Measurements from ENCODE around the gene CCDC85C.

CCDC85C gene

DNA sequence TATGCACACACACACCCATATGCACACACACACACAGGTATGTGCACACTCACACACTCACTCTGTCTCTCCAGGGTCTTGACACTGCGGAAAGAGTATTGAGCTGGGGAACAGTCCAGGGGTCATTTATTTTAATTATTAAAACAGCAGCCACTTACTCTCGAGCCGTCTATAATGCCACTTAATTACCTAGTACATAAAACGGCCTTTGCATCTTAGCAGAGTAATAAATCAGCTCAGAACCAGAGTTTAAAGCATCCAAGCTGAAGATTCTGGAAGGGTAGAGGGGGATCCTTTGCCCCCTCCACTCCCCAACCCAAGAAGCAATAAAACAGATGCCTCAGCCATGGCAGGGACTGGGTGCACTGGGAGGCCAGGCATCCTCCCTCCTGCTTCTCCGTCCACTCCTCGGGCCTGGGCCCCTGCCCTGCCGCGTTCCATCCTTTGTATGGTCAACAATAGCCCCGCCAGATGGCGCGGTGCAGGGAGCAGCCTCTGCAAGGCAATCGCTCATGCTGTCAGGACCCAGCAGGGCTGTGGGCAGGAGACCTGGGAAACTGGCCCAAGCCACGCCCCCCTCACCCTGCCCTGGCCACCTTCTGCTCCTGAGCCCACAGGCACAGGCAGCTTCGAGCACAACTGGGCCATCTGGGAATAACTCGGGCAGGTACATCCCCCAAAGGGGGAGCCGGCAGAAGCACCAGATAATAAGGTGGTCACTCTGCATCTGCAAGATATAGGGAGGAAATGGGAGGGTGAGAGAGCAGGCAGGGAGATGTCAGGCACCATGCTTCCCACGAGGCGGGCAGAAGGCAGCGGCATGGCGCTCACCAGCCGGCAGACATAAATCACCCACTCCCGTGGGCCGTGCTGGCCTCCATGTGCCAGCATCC, 40.9 kb downstream of the CCDC85C start:
- TF ChIP-seq CTCF (IDR thresholded peaks at IDR 0.05) (peak; percentile 70), ZFX (IDR thresholded peaks at IDR 0.05; ENCODE audit: borderline replicate concordance) (no peak)
- H3K27ac ChIP-seq = no peak overlapping the region

GRCh38 chr14:99561864-99562263, 42.1 kb downstream of the CCDC85C start:
- no peak overlapping the region for H3K27ac ChIP-seq
- TF ChIP-seq CTCF (IDR thresholded peaks at IDR 0.05) (no peak), ZFX (IDR thresholded peaks at IDR 0.05; ENCODE audit: borderline replicate concordance) (no peak)

DNA sequence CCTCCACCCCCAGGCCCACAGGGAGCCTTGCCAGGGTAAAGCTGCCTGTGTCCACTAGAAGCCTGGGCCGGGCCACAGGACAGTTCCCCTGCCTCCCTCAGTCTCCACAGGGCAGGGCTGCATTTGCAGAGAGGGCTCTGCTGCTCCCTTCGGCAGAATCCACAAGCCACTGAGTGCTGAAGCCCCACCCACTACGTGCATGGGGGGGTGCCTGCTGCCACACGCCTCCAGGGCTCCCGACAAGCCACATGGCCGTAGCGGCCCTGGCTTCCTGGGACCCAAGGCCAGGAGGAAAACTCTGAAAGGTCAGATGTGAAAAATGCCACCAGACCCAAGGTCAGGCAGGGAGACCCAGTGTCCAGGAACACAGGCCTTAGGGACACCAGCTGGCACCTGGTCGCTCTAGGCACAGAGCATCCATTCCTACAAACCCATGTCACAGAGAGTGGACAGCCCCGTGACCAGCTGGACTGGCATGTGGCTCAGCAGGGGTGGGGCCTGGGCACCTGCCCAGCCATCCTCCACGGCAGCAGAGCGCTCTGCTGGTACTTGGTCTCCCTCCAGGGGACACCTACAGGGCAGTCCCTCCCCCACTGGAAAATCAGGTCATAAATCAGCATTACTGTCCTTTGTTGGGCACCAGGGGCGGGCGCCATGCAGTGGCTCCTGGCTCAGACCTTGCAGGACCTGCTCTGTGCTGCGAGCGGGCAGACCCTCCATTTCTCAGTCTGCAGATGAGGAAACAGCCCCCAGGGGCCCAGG, 42.9 kb downstream of the CCDC85C start:
- TF ChIP-seq ZFX (IDR thresholded peaks at IDR 0.05; ENCODE audit: borderline replicate concordance) (no peak), CTCF (IDR thresholded peaks at IDR 0.05) (no peak)
- no peak overlapping the region for H3K27ac ChIP-seq

DNA sequence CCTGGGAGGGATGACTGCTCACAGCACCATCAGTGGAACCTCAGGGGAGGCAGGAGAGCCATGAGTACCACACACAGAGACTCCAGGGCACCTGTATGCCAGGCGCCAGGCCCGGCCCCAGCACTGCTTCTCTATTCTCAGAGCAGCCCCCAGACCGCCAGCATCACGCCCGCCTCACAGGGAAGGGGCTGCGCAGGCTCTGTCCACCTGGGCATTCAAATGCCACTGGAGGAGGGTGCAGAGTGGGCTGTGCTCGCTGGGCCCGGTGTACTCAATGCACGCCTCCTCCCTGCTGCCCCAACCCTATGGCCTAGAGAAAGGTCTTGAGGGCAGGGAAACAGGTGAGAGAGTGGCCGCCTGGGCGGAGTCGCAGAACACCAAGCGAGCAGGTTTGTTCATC, 43.6 kb downstream of the CCDC85C start:
- H3K27ac ChIP-seq = no peak overlapping the region
- TF ChIP-seq ZFX (IDR thresholded peaks at IDR 0.05; ENCODE audit: borderline replicate concordance) (no peak), CTCF (IDR thresholded peaks at IDR 0.05) (no peak)

- H3K27ac ChIP-seq = no peak overlapping the region
- TF ChIP-seq CTCF (IDR thresholded peaks at IDR 0.05) = no peak
- TF ChIP-seq ZFX (IDR thresholded peaks at IDR 0.05; ENCODE audit: borderline replicate concordance) = no peak
These were observed 44.6 kb downstream of the CCDC85C start for GRCh38 chr14:99559286-99559990.

DNA sequence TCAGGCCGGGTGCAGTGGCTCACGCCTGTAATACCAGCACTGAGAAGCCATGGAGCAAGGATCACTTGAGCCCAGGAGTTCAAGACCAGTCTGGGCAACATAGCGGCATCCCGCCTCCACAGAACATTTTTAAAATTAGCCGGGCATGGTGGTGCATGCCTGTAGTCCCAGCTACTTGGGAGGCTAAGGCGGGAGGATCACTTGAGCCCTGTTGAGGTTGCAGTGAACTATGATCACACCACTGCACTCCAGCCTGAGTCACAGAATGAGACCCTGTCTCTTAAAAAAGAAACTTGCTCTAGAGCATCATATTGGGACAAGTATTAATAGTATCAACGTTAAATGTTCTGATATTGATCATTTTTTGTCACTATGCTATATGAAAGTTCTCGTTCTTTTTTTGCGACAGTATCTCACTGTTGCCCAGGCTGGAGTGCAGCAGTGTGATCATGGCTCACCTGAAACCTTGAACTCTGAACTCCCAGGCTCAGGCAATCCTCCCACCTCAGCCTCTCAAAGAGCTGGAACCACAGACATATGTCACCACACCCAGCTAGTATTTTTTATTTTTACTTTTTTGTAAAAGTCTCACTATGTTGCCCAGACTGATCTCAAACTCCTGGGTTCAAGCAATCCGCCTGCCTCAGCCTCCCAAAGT, 47.7 kb downstream of the CCDC85C start:
- TF ChIP-seq ZFX (IDR thresholded peaks at IDR 0.05; ENCODE audit: borderline replicate concordance) = no peak

More for the DNA sequence above, 47.7 kb downstream of the CCDC85C start:
- 0 out of 2 replicates have a peak overlapping the region, but pooled peaks have one; percentile 20 for H3K27ac ChIP-seq
